A549 (cell line): Measurements from ENCODE around the gene RPS6KB1. TPM values are rescaled to one million over a fixed set of nuclear protein-coding genes. Genes with fewer than 3 reads are reported as not detected.
A peak's percentile ranks its signal among the peaks of the same experiment; 100 is the strongest.
"Not testable (repeated sequence)": the region's sequence is repeated elsewhere in the genome, so short reads cannot be mapped to it uniquely, and the experiment has no call there.

ENCODE experiments used
- ATAC-seq, 2 experiments: fragments of 200-7000 bp in 1 of 2; fragments of >200 bp in 1 of 2; cut with Nextera tagmentation in 1 of 2; cut with Tn5 transposase in 1 of 2; 3 replicates each; pipeline versions ENCODE4 v1.8.0 to v1.9.1; 2018 to 2020; ENCODE audit warnings: mild to moderate bottlenecking in 1 of 2, moderate library complexity in 1 of 2
- CTCF ChIA-PET: fragments of 300-600 bp; sonication (Branson Sonifier 250); formaldehyde crosslinking; extraction: SDS; loops from one replicate; lab custom pipeline; 2021; ENCODE audit warnings: antibody characterized with exemption, inconsistent platforms; lab: Yijun Ruan, JAX
- POLR2A ChIA-PET: fragments of 350-600 bp; formaldehyde crosslinking; extraction: SDS; loops from one replicate; lab custom pipeline; 2021; ENCODE audit warnings: antibody characterized with exemption, inconsistent platforms; lab: Yijun Ruan, JAX
- DNase-seq, 2 experiments: peaks; one replicate each; pipeline versions ENCODE4 v3.0.0 to v3.0.0-alpha.2; 2011 to 2016; ENCODE audit warnings: low read depth in 1 of 2, low spot score in 1 of 2
- FAIRE-seq: peaks from 2 replicates; lab custom pipeline; 2011; peaks lifted over from hg19 to GRCh38; lab: Jason Lieb, UNC
- H3K27ac ChIP-seq, 2 experiments: fragments of >200 bp; sonication (Bioruptor Twin); formaldehyde crosslinking; 3 replicates each; pipeline ENCODE4 v1.5.1; 2016 to 2017
- H3K4me1 ChIP-seq: fragments of >200 bp; sonication (Bioruptor Twin); formaldehyde crosslinking; 3 replicates; pipeline ENCODE4 v1.6.1; 2016
- H3K4me2 ChIP-seq: fragments of >200 bp; sonication (Bioruptor Twin); formaldehyde crosslinking; 3 replicates; pipeline ENCODE4 v1.6.1; 2016
- H3K4me3 ChIP-seq: fragments of >200 bp; sonication (Bioruptor Twin); formaldehyde crosslinking; 3 replicates; pipeline ENCODE4 v1.5.1; 2016
- H3K9me3 ChIP-seq: fragments of >200 bp; sonication (Bioruptor Twin); formaldehyde crosslinking; 3 replicates; pipeline ENCODE4 v1.6.1; 2016
- CBX2 ChIP-seq: fragments of 200-600 bp; sonication (generic); IDR thresholded peaks from 2 replicates; pipeline ENCODE4 v1.6.1; 2016; ENCODE audit warnings: low read depth, mild to moderate bottlenecking, borderline replicate concordance
- CEBPB ChIP-seq, 2 experiments: fragments of >200 bp in 1 of 2; sonication (Bioruptor Twin) in 1 of 2; formaldehyde crosslinking in 1 of 2; IDR thresholded peaks; 2 replicates each; pipeline ENCODE4 v1.6.1; 2012 to 2016
- CHD2 ChIP-seq: fragments of 150-350 bp; IDR thresholded peaks from 2 replicates; pipeline ENCODE4 v1.6.1; 2014; ENCODE audit warnings: low read length; ENCODE audit not compliant: partially characterized antibody
- CHD4 ChIP-seq: fragments of 200-600 bp; sonication (generic); IDR thresholded peaks from 2 replicates; pipeline ENCODE4 v1.6.1; 2016; ENCODE audit warnings: antibody characterized with exemption, mild to moderate bottlenecking, borderline replicate concordance
- EHF ChIP-seq: fragments of 250-450 bp; sonication (Bioruptor Pico); IDR thresholded peaks from 2 replicates; pipeline ENCODE4 v1.5.0; 2020; ENCODE audit warnings: mild to moderate bottlenecking
- EP300 ChIP-seq, 2 experiments: fragments of >200 bp; sonication (Bioruptor Twin); formaldehyde crosslinking; IDR thresholded peaks; 2 replicates in 1 of 2; 3 replicates in 1 of 2; pipeline ENCODE4 v1.6.1; 2016 to 2017
- ESRRA ChIP-seq: fragments of 150-350 bp; IDR thresholded peaks from 2 replicates; pipeline ENCODE4 v1.6.1; 2014; ENCODE audit warnings: mild to moderate bottlenecking, low read length, borderline replicate concordance
- FOSL2 ChIP-seq, 2 experiments: fragments of 450-650 bp in 1 of 2; fragments of >200 bp in 1 of 2; sonication (Bioruptor Twin) in 1 of 2; formaldehyde crosslinking; IDR thresholded peaks; 2 replicates each; pipeline versions ENCODE4 v1.5.0 to v1.6.1; 2016 to 2020; ENCODE audit warnings: mild to moderate bottlenecking in 1 of 2, moderate library complexity in 1 of 2
- GATA3 ChIP-seq: IDR thresholded peaks from 2 replicates; pipeline ENCODE4 v1.6.1; 2012; ENCODE audit warnings: borderline replicate concordance
- HES2 ChIP-seq: fragments of >200 bp; sonication (Bioruptor Twin); formaldehyde crosslinking; IDR thresholded peaks from 2 replicates; pipeline ENCODE4 v1.6.1; 2016
- HOXB5 ChIP-seq: fragments of 250-450 bp; sonication (Bioruptor Pico); IDR thresholded peaks from 2 replicates; pipeline ENCODE4 v1.5.0; 2020; ENCODE audit warnings: mild to moderate bottlenecking, moderate library complexity
- JUNB ChIP-seq: fragments of >200 bp; sonication (Bioruptor Twin); formaldehyde crosslinking; IDR thresholded peaks from 2 replicates; pipeline ENCODE4 v1.6.1; 2016
- KDM1A ChIP-seq: fragments of 200-600 bp; sonication (generic); IDR thresholded peaks from 2 replicates; pipeline ENCODE4 v1.6.1; 2016; ENCODE audit warnings: low read depth, mild to moderate bottlenecking
- MAFK ChIP-seq: fragments of 450-650 bp; IDR thresholded peaks from 2 replicates; pipeline ENCODE4 v1.6.1; 2014; ENCODE audit not compliant: partially characterized antibody
- RARB ChIP-seq: fragments of 250-450 bp; sonication (Bioruptor Pico); IDR thresholded peaks from 2 replicates; pipeline ENCODE4 v1.8.0; 2021; ENCODE audit warnings: mild to moderate bottlenecking, moderate library complexity
- RCOR1 ChIP-seq: fragments of 150-350 bp; IDR thresholded peaks from 2 replicates; pipeline ENCODE4 v1.6.1; 2014; ENCODE audit warnings: antibody characterized with exemption, low read length, low read depth
- SMC3 ChIP-seq: fragments of >200 bp; sonication (Bioruptor Twin); formaldehyde crosslinking; IDR thresholded peaks from 3 replicates; pipeline ENCODE4 v1.6.1; 2018; ENCODE audit warnings: inconsistent platforms
- TFCP2L1 ChIP-seq: fragments of 250-450 bp; sonication (Bioruptor Pico); IDR thresholded peaks from 2 replicates; pipeline ENCODE4 v1.5.0; 2021; ENCODE audit warnings: mild to moderate bottlenecking
- TP53 ChIP-seq: fragments of 250-450 bp; sonication (Bioruptor Pico); IDR thresholded peaks from 2 replicates; pipeline ENCODE4 v1.5.0; 2021; ENCODE audit warnings: mild to moderate bottlenecking, moderate library complexity
- WGBS: methylation state at CpG from one replicate; pipeline ENCODE4 v1.1.6; 2017; ENCODE audit errors: missing lambda C conversion rate; 5-methylcytosine and 5-hydroxymethylcytosine counted together
- polyA plus RNA-seq, 4 experiments: library from polyadenylated mRNA; depleted of rRNA in 3 of 4; stranded (reverse); fragments of >200 nt; fragmentation: RNase III in 1 of 4; extraction: RNeasy Plus Mini Kit Qiagen cat#74134 plus additional on column Dnase treatment in 1 of 4; gene quantifications; 2 replicates in 3 of 4; 3 replicates in 1 of 4; pipeline ENCODE4 v1.2.3, GENCODE V29; 2011 to 2017

RPS6KB1 gene
- polyA plus RNA-seq, 2 of the 4 experiments (the other 2 are of a cell fraction), result 57.3 to 81.7 TPM

GRCh38 chr17:59964482-59965328, 71.8 kb downstream of the RPS6KB1 start, which contains the start of gene RNFT1 (continued):
- TF ChIP-seq CHD4 (no peak), TP53 (CRISPR knock-in tag) (no peak), CBX2 (no peak), MAFK (no peak), CEBPB (IDR thresholded peaks at IDR 0.05) (no peak)

GRCh38 chr17:59971771-59972170, 78.8 kb downstream of the RPS6KB1 start:
- ATAC-seq; DNase-seq; POLR2A ChIA-PET; H3K4me1 ChIP-seq; H3K27ac ChIP-seq; H3K4me3 ChIP-seq; FAIRE-seq; H3K9me3 ChIP-seq; H3K4me2 ChIP-seq; TF ChIP-seq FOSL2 (IDR thresholded peaks at IDR 0.05): not testable (repeated sequence)
- CTCF ChIA-PET, result interaction anchor here (0.7 kb wide), 1 partner anchor 321 kb away, joined by 3 read pairs; no protein-coding TSS in a partner anchor
- WGBS, result 57% methylated on average over 2 of the region's 2 CpGs
- peak; percentile 40 for TF ChIP-seq FOSL2 (CRISPR knock-in tag; IDR thresholded peaks at IDR 0.05)

- DNase-seq (no peak), FAIRE-seq (no peak), ATAC-seq (peak; percentile 39 to 58; a peak in 4 of 6 replicates)
- H3K4me1 ChIP-seq, result no peaks in the 10 kb centered on the region
- 91% methylated on average over 1 of the region's 1 CpG for WGBS
- no peak overlapping the region for H3K4me2 ChIP-seq
- TF ChIP-seq SMC3 (no peak), EP300 (IDR thresholded peaks at IDR 0.05) (no peak), RARB (CRISPR knock-in tag) (no peak), CHD2 (no peak), JUNB (no peak), RCOR1 (no peak), HES2 (no peak), TFCP2L1 (no peak), EHF (CRISPR knock-in tag) (no peak), GATA3 (no peak), KDM1A (no peak), HOXB5 (CRISPR knock-in tag) (no peak), ESRRA (no peak), CBX2 (no peak)
- H3K27ac ChIP-seq, result no peak overlapping the region
- ChIA-PET POLR2A (no interaction called here), CTCF (interaction anchor here (1.4 kb wide), 1 partner anchor 59 kb away, joined by 4 read pairs; no protein-coding TSS in a partner anchor)
- H3K4me3 ChIP-seq, result no peak overlapping the region
- H3K9me3 ChIP-seq, result no peaks in the 10 kb centered on the region
Measured at GRCh38 chr17:59972778-59973177, 79.9 kb downstream of the RPS6KB1 start.

- H3K27ac ChIP-seq, POLR2A ChIA-PET, FAIRE-seq, H3K4me3 ChIP-seq, H3K4me1 ChIP-seq, H3K4me2 ChIP-seq, ATAC-seq, DNase-seq, H3K9me3 ChIP-seq: not testable (repeated sequence)
- CTCF ChIA-PET, result interaction anchor here (1.4 to 1.9 kb wide), 2 partner anchors 59 to 63 kb away, joined by 4 read pairs; no protein-coding TSS in a partner anchor
- 75% methylated on average over 8 of the region's 8 CpGs for WGBS
Measured at GRCh38 chr17:59973483-59973882, 80.6 kb downstream of the RPS6KB1 start.

GRCh38 chr17:59975166-59975565, 82.2 kb downstream of the RPS6KB1 start:
- H3K27ac ChIP-seq, ATAC-seq, FAIRE-seq, POLR2A ChIA-PET, DNase-seq, H3K4me1 ChIP-seq, H3K4me2 ChIP-seq, H3K4me3 ChIP-seq, H3K9me3 ChIP-seq: not testable (repeated sequence)
- 47% methylated on average over 6 of the region's 6 CpGs for WGBS
- CTCF ChIA-PET, result interaction anchor here (0.7 to 1.9 kb wide), 2 partner anchors 62 to 802 kb away, joined by 4 read pairs; no protein-coding TSS in a partner anchor

GRCh38 chr17:59996608-59997007, 103.7 kb downstream of the RPS6KB1 start:
- peak; percentile 83 for FAIRE-seq
- CTCF ChIA-PET, H3K9me3 ChIP-seq, H3K27ac ChIP-seq, POLR2A ChIA-PET, H3K4me1 ChIP-seq, H3K4me2 ChIP-seq, ATAC-seq, H3K4me3 ChIP-seq, DNase-seq: not testable (repeated sequence)
- 69% methylated on average over 3 of the region's 3 CpGs for WGBS
